ENCODE results near the gene FCHSD2. TPM values are rescaled to one million over a fixed set of nuclear protein-coding genes. Genes with fewer than 3 reads are reported as not detected.

Gene FCHSD2
- total RNA-seq, 1 donor from 2014 or later = 18.9 TPM

- Histone ChIP-seq H3K4me2 (ENCODE audit: low read length) (no peak overlapping the region), H2AFZ (ENCODE audit: low read depth, low read length) (no peak overlapping the region), H3K9me3 (ENCODE audit: insufficient read depth, low read depth, low read length) (no peaks in the 10 kb centered on the region), H3K27ac (ENCODE audit: low read depth, low read length) (no peak overlapping the region), H3K79me2 (ENCODE audit: insufficient read depth, low read length) (no peaks in the 10 kb centered on the region), H3K4me1 (ENCODE audit: insufficient read depth, low read length) (peaks cover 17% of the 10 kb centered on the region), H3K4me3 (ENCODE audit: insufficient read depth, low read depth, low read length) (no peak overlapping the region), H3K9ac (ENCODE audit: low read length) (no peak overlapping the region), H3K27me3 (ENCODE audit: insufficient read depth, low read length) (no peaks in the 10 kb centered on the region), H4K20me1 (ENCODE audit: insufficient read depth, low read length) (no peaks in the 10 kb centered on the region), H3K36me3 (ENCODE audit: insufficient read depth, low read length) (peaks cover 6% of the 10 kb centered on the region)
- H3K4me1 Mint-ChIP-seq (ENCODE audit: low read depth, unreplicated experiment) = peaks cover 13% of the 10 kb centered on the region
- H3K9me3 Mint-ChIP-seq (ENCODE audit: unreplicated experiment) = no peaks in the 10 kb centered on the region
- no peak overlapping the region for H3K27ac Mint-ChIP-seq (ENCODE audit: unreplicated experiment)
- H3K4me3 Mint-ChIP-seq (ENCODE audit: unreplicated experiment) = no peak overlapping the region
- no peak for TF ChIP-seq EZH2 (IDR thresholded peaks at IDR 0.05; ENCODE audit: insufficient read depth, low read length)
- no peak for TF ChIP-seq CTCF (IDR thresholded peaks at IDR 0.05; ENCODE audit: insufficient read depth, low read depth, low read length)
- H3K36me3 Mint-ChIP-seq (ENCODE audit: low read depth, unreplicated experiment) = peaks cover 4% of the 10 kb centered on the region
- DNase-seq (ENCODE audit: low read depth) (peak; percentile 58), FAIRE-seq (no peak)
- no peaks in the 10 kb centered on the region for H3K27me3 Mint-ChIP-seq (ENCODE audit: low read depth, unreplicated experiment)
Observed at GRCh38 chr11:72842126-72842525, 300.0 kb downstream of the FCHSD2 start.

- H3K27ac Mint-ChIP-seq (ENCODE audit: unreplicated experiment) = peak overlapping the region; percentile 2
Observed at GRCh38 chr11:72841397-72841796, 300.7 kb downstream of the FCHSD2 start.

More at GRCh38 chr11:72841397-72841796, 300.7 kb downstream of the FCHSD2 start:
- TF ChIP-seq CTCF (IDR thresholded peaks at IDR 0.05; ENCODE audit: insufficient read depth, low read depth, low read length) = no peak
- TF ChIP-seq EZH2 (IDR thresholded peaks at IDR 0.05; ENCODE audit: insufficient read depth, low read length) = no peak
- H3K36me3 ChIP-seq (ENCODE audit: insufficient read depth, low read length) = peaks cover 6% of the 10 kb centered on the region
- no peak overlapping the region for H3K4me3 ChIP-seq (ENCODE audit: insufficient read depth, low read depth, low read length)
- Mint-ChIP-seq H3K36me3 (ENCODE audit: low read depth, unreplicated experiment) (peaks cover 4% of the 10 kb centered on the region), H3K27me3 (ENCODE audit: low read depth, unreplicated experiment) (no peaks in the 10 kb centered on the region), H3K4me1 (ENCODE audit: low read depth, unreplicated experiment) (peaks cover 13% of the 10 kb centered on the region), H3K4me3 (ENCODE audit: unreplicated experiment) (no peak overlapping the region), H3K9me3 (ENCODE audit: unreplicated experiment) (no peaks in the 10 kb centered on the region)
- no peaks in the 10 kb centered on the region for H3K27me3 ChIP-seq (ENCODE audit: insufficient read depth, low read length)
- no peak for FAIRE-seq
- no peaks in the 10 kb centered on the region for H4K20me1 ChIP-seq (ENCODE audit: insufficient read depth, low read length)
- no peak overlapping the region for H2AFZ ChIP-seq (ENCODE audit: low read depth, low read length)
- H3K9me3 ChIP-seq (ENCODE audit: insufficient read depth, low read depth, low read length) = no peaks in the 10 kb centered on the region
- DNase-seq (ENCODE audit: low read depth) = no peak
- H3K79me2 ChIP-seq (ENCODE audit: insufficient read depth, low read length) = no peaks in the 10 kb centered on the region
- peaks cover 17% of the 10 kb centered on the region for H3K4me1 ChIP-seq (ENCODE audit: insufficient read depth, low read length)
- H3K4me2 ChIP-seq (ENCODE audit: low read length) = no peak overlapping the region
- H3K27ac ChIP-seq (ENCODE audit: low read depth, low read length) = no peak overlapping the region
- H3K9ac ChIP-seq (ENCODE audit: low read length) = no peak overlapping the region

Measured in astrocyte (in vitro differentiated cells and primary cell).